Measurements from ENCODE around the gene PCDH10.

DNA sequence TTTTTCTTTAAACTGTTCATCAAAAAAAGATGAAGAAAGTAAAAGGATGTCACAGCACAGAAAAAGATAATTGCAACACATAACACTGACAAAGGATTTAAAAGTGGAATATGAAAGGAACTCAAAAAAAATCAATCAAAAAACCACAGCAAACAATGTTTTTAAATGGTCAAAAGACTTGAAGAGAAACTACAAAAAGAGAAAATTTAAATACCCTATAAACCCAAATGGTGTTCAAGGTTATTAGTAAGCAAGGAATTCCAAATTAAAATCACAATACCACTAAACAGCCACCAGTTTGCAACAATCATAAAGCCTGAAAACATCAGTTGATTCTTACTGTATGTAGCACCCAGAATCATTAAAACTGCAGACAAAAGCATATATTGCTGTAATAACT lies 36.5 kb upstream of the PCDH10 start:
- TF ChIP-seq, protein P1, sequence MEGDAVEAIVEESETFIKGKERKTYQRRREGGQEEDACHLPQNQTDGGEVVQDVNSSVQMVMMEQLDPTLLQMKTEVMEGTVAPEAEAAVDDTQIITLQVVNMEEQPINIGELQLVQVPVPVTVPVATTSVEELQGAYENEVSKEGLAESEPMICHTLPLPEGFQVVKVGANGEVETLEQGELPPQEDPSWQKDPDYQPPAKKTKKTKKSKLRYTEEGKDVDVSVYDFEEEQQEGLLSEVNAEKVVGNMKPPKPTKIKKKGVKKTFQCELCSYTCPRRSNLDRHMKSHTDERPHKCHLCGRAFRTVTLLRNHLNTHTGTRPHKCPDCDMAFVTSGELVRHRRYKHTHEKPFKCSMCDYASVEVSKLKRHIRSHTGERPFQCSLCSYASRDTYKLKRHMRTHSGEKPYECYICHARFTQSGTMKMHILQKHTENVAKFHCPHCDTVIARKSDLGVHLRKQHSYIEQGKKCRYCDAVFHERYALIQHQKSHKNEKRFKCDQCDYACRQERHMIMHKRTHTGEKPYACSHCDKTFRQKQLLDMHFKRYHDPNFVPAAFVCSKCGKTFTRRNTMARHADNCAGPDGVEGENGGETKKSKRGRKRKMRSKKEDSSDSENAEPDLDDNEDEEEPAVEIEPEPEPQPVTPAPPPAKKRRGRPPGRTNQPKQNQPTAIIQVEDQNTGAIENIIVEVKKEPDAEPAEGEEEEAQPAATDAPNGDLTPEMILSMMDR (IDR thresholded peaks at IDR 0.05; ENCODE audit: low read depth, low read length), result no peak
- no peak for TF ChIP-seq EZH2phosphoT487 (IDR thresholded peaks at IDR 0.05; ENCODE audit: low read depth)

All from OCI-LY3 (cell line).